GM23338 (cell line): ENCODE measurements around the gene CIT. TPM values are rescaled to one million over a fixed set of nuclear protein-coding genes. Genes with fewer than 3 reads are reported as not detected.
"Not testable (repeated sequence)": the region's sequence is repeated elsewhere in the genome, so short reads cannot be mapped to it uniquely, and the experiment has no call there.

Experiments used
- ATAC-seq: fragments of 200-7000 bp; cut with Tn5 transposase; 3 replicates; pipeline ENCODE4 v1.9.1; 2020
- DNase-seq: peaks from one replicate; pipeline ENCODE4 v3.0.0-alpha.2; 2015; ENCODE audit warnings: low spot score
- H2AFZ ChIP-seq: fragments of 200-600 bp; sonication (generic); 2 replicates; pipeline ENCODE4 v1.8.0; 2016; ENCODE audit warnings: antibody characterized with exemption, mild to moderate bottlenecking, moderate library complexity
- H3F3A ChIP-seq: fragments of 200-600 bp; sonication (generic); replicated peaks from 2 replicates; pipeline ENCODE4 v1.8.0; 2017; ENCODE audit warnings: antibody characterized with exemption, mixed run types, low read depth
- H3K27ac ChIP-seq: fragments of 200-600 bp; sonication (generic); 2 replicates; pipeline ENCODE4 v1.6.1; 2016; ENCODE audit warnings: low read depth
- H3K27me3 ChIP-seq: fragments of 200-600 bp; sonication (generic); 2 replicates; pipeline ENCODE4 v1.8.0; 2016; ENCODE audit warnings: mild to moderate bottlenecking, mixed run types, moderate library complexity; ENCODE audit not compliant: insufficient read depth
- H3K36me3 ChIP-seq: fragments of 200-600 bp; sonication (generic); 2 replicates; pipeline ENCODE4 v1.8.0; 2016; ENCODE audit warnings: mild to moderate bottlenecking; ENCODE audit not compliant: insufficient read depth
- H3K4me1 ChIP-seq: fragments of 200-600 bp; sonication (generic); 2 replicates; pipeline ENCODE4 v1.8.0; 2016; ENCODE audit warnings: mild to moderate bottlenecking, moderate library complexity; ENCODE audit not compliant: insufficient read depth
- H3K4me2 ChIP-seq: fragments of 200-600 bp; sonication (generic); 2 replicates; pipeline ENCODE4 v1.7.1; 2017; ENCODE audit warnings: mixed run types
- H3K4me3 ChIP-seq: fragments of 200-600 bp; sonication (generic); 2 replicates; pipeline ENCODE4 v1.6.1; 2016; ENCODE audit warnings: mixed run types
- H3K79me2 ChIP-seq: fragments of 200-600 bp; sonication (generic); replicated peaks from 2 replicates; pipeline ENCODE4 v1.8.0; 2017; ENCODE audit warnings: mild to moderate bottlenecking; ENCODE audit not compliant: insufficient read depth
- H3K9me2 ChIP-seq: fragments of 200-600 bp; sonication (generic); 2 replicates; pipeline ENCODE4 v1.8.0; 2017; ENCODE audit not compliant: insufficient read depth
- H4K20me1 ChIP-seq: fragments of 200-600 bp; sonication (generic); replicated peaks from 2 replicates; pipeline ENCODE4 v1.8.0; 2017; ENCODE audit warnings: mild to moderate bottlenecking; ENCODE audit not compliant: insufficient read depth
- H3K27ac Mint-ChIP-seq: 2 replicates; pipeline ENCODE4 v1.8.0; 2020; ENCODE audit warnings: inconsistent platforms, mild to moderate bottlenecking, moderate library complexity, mixed read lengths
- H3K27me3 Mint-ChIP-seq: 3 replicates; pipeline ENCODE4 v1.8.0; 2022; ENCODE audit warnings: low read depth, mild to moderate bottlenecking, moderate library complexity, mixed read lengths, inconsistent platforms; ENCODE audit not compliant: insufficient read depth, poor library complexity
- H3K36me3 Mint-ChIP-seq: 3 replicates; pipeline ENCODE4 v1.8.0; 2021; ENCODE audit warnings: low read depth, mild to moderate bottlenecking, inconsistent platforms, moderate library complexity, mixed read lengths
- H3K4me1 Mint-ChIP-seq: 3 replicates; pipeline ENCODE4 v1.8.0; 2020; ENCODE audit warnings: mild to moderate bottlenecking, inconsistent platforms, mixed read lengths
- H3K4me3 Mint-ChIP-seq: 3 replicates; pipeline ENCODE4 v1.8.0; 2021; ENCODE audit warnings: moderate library complexity, mild to moderate bottlenecking, inconsistent platforms, mixed read lengths
- H3K9me3 Mint-ChIP-seq: 3 replicates; pipeline ENCODE4 v1.8.0; 2020; ENCODE audit warnings: moderate library complexity, mild to moderate bottlenecking, inconsistent platforms, mixed read lengths
- CREB1 ChIP-seq: fragments of 250-450 bp; sonication (Bioruptor Pico); IDR thresholded peaks from 2 replicates; pipeline ENCODE4 v1.5.0; 2020; ENCODE audit warnings: low read depth, mild to moderate bottlenecking, moderate library complexity
- CTCF ChIP-seq, 2 experiments: fragments of 200-600 bp in 1 of 2; sonication (generic) in 1 of 2; conservative IDR thresholded peaks; 2 replicates each; pipeline versions ENCODE4 v1.5.1 to v1.6.1; 2016 to 2017; ENCODE audit warnings: antibody characterized with exemption in 2 of 2, low read depth in 2 of 2, mild to moderate bottlenecking in 2 of 2, moderate library complexity in 1 of 2
- polyA plus RNA-seq: library from polyadenylated mRNA; unstranded; fragments of >200 nt; fragmentation: Nextera tagmentation; extraction: Ambion mirVana; gene quantifications from 2 replicates; pipeline ENCODE4 v1.2.1, GENCODE V29; 2016
- total RNA-seq: library from RNA; depleted of rRNA; stranded (reverse); fragments of >200 nt; shearing (Covaris generic); gene quantifications from 2 replicates; pipeline ENCODE4 v1.2.3, GENCODE V29; 2014

The CIT gene
- total and polyA plus RNA-seq, 2 experiments from 2014 or later: 9.7 to 47.8 TPM

DNA sequence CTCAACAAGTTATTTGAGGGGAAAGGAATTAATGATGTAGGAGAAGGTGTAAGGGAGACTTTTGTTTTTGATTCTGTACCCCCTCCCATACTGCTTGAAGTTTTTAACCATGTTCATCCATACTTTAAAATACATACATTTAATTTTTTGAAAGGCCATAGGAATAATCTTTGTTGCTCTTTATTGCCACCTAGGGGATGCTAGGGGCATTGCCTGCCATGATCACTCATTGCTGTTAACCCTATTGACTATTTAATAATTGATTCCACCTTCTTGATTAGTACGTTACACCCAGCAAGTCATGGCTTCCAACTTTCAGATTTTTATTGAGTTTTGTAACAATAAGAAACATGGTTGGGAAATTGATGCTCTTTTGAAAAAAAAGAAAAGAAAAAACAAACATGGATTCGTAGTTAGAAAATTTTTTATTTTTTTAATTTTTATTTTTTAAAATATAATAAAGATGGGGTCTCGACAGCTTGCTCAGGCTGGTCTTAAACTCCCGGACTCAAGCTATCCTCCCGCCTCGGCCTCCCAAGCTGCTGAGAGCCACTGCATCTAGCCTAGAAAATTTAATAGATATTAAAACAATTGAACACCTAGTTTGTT is 217.7 kb downstream of the CIT start:
- ATAC-seq: no peak

GRCh38 chr12:119658166-119658565 is 219.0 kb downstream of the CIT start:
- H3K4me2 ChIP-seq, H2AFZ ChIP-seq, H3K27me3 ChIP-seq, ATAC-seq, H3F3A ChIP-seq, H3K79me2 ChIP-seq, DNase-seq, H3K27ac ChIP-seq, H3K4me1 Mint-ChIP-seq, H3K4me3 ChIP-seq, H3K27me3 Mint-ChIP-seq, H3K4me3 Mint-ChIP-seq, H3K4me1 ChIP-seq, H3K36me3 Mint-ChIP-seq, H3K27ac Mint-ChIP-seq, H3K9me2 ChIP-seq, H3K36me3 ChIP-seq, H4K20me1 ChIP-seq: not testable (repeated sequence)
- H3K9me3 Mint-ChIP-seq: peaks cover 18% of the 10 kb centered on the region
- TF ChIP-seq CTCF (conservative IDR thresholded peaks at IDR 0.05; ENCODE audit: low read depth in 2 of 2): peak in 1 of 2 experiments; percentile 21; a peak in 2 of 4 replicates

More for the DNA sequence above, 217.7 kb downstream of the CIT start:
- no peaks in the 10 kb centered on the region for H3K27me3 Mint-ChIP-seq
- no peak overlapping the region for H3K27ac Mint-ChIP-seq
- H3K4me1 ChIP-seq: no peaks in the 10 kb centered on the region
- H3K27ac ChIP-seq: no peak overlapping the region
- H3K4me2 ChIP-seq: no peak overlapping the region
- no peaks in the 10 kb centered on the region for H3K27me3 ChIP-seq
- H3K36me3 ChIP-seq: no peaks in the 10 kb centered on the region
- H3F3A ChIP-seq: no peaks in the 10 kb centered on the region
- H4K20me1 ChIP-seq: no peaks in the 10 kb centered on the region
- TF ChIP-seq CTCF (conservative IDR thresholded peaks at IDR 0.05; ENCODE audit: low read depth in 2 of 2) (peak; percentile 64 to 88), CREB1 (no peak)
- H3K79me2 ChIP-seq: no peaks in the 10 kb centered on the region
- DNase-seq: peak; percentile 47
- no peak overlapping the region for H3K4me3 Mint-ChIP-seq
- H3K4me1 Mint-ChIP-seq: no peaks in the 10 kb centered on the region
- no peak overlapping the region for H2AFZ ChIP-seq
- no peaks in the 10 kb centered on the region for H3K36me3 Mint-ChIP-seq
- no peaks in the 10 kb centered on the region for H3K9me2 ChIP-seq
- no peak overlapping the region for H3K4me3 ChIP-seq
- H3K9me3 Mint-ChIP-seq: peaks cover 6% of the 10 kb centered on the region; the same call in 2 of the 3 replicates

DNA sequence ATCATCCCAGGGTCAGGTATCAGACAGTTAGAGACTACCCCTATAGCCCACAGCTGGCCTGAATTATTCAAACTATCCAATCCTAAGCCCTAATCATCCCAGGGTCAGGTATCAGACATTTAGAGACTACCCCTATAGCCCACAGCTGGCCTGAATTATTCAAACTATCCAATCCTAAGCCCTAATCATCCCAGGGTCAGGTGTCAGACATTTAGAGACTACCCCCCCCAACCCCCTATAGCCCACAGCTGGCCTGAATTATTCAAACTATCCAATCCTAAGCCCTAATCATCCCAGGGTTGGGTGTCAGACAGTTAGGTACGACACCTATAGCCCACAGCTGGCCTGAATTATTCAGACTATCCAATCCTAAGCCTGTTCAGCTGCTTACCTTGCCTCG is 220.1 kb downstream of the CIT start:
- H3K4me1 Mint-ChIP-seq, ATAC-seq, DNase-seq, H3K27ac Mint-ChIP-seq, H3K27me3 Mint-ChIP-seq, H3K79me2 ChIP-seq, H3K27ac ChIP-seq, H3K4me1 ChIP-seq, H4K20me1 ChIP-seq, H3K36me3 ChIP-seq, H3K4me3 ChIP-seq, H3K4me3 Mint-ChIP-seq, H2AFZ ChIP-seq, H3K27me3 ChIP-seq, H3K4me2 ChIP-seq, H3K9me2 ChIP-seq, H3K36me3 Mint-ChIP-seq, H3F3A ChIP-seq: not testable (repeated sequence)
- peaks cover 29% of the 10 kb centered on the region for H3K9me3 Mint-ChIP-seq
